ENCODE measurements around the gene FCRL1.

DNA sequence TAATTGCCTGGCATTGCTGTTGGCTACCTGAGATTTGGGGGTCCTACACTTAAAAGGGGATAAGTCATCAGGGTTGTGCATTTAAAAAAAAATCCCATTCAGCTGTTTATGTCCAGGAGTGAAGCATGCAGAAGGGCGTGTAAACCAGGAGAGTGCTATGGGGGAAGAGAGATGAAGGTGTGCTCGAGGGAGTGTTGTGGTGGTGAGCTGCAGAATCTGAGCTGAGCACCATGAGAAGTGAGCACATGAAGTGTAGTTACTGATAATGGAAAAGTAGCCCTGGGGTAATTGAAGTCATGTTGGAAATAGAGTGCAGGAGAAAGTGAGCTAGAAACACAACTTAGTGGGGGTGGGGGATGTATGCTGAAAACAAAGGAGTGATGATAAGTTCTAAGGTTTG lies 705 bp downstream of the FCRL1 start:
- TF ChIP-seq, protein P1, sequence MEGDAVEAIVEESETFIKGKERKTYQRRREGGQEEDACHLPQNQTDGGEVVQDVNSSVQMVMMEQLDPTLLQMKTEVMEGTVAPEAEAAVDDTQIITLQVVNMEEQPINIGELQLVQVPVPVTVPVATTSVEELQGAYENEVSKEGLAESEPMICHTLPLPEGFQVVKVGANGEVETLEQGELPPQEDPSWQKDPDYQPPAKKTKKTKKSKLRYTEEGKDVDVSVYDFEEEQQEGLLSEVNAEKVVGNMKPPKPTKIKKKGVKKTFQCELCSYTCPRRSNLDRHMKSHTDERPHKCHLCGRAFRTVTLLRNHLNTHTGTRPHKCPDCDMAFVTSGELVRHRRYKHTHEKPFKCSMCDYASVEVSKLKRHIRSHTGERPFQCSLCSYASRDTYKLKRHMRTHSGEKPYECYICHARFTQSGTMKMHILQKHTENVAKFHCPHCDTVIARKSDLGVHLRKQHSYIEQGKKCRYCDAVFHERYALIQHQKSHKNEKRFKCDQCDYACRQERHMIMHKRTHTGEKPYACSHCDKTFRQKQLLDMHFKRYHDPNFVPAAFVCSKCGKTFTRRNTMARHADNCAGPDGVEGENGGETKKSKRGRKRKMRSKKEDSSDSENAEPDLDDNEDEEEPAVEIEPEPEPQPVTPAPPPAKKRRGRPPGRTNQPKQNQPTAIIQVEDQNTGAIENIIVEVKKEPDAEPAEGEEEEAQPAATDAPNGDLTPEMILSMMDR (IDR thresholded peaks at IDR 0.05), result no peak
- TF ChIP-seq POLR2AphosphoS5 (IDR thresholded peaks at IDR 0.05; ENCODE audit: low read depth, low read length), result no peak

Measured in Panc1 (cell line).